Glutamatergic neuron (in vitro differentiated cells): Measurements from ENCODE around the gene HSPB1. TPM values are rescaled to one million over a fixed set of nuclear protein-coding genes. Genes with fewer than 3 reads are reported as not detected.

Experiments
- DNase-seq: peaks from one replicate; pipeline ENCODE4 v3.0.0; 2022
- H3K27ac Mint-ChIP-seq: one replicate; pipeline ENCODE4 v1.8.0; 2020; ENCODE audit warnings: mild to moderate bottlenecking, mixed read lengths, inconsistent platforms; ENCODE audit not compliant: unreplicated experiment
- H3K27me3 Mint-ChIP-seq: one replicate; pipeline ENCODE4 v1.8.0; 2020; ENCODE audit warnings: mild to moderate bottlenecking, moderate library complexity, mixed read lengths, inconsistent platforms; ENCODE audit not compliant: unreplicated experiment
- H3K36me3 Mint-ChIP-seq: one replicate; pipeline ENCODE4 v1.8.0; 2020; ENCODE audit warnings: mild to moderate bottlenecking, mixed read lengths, inconsistent platforms; ENCODE audit not compliant: unreplicated experiment
- H3K4me1 Mint-ChIP-seq: one replicate; pipeline ENCODE4 v1.8.0; 2020; ENCODE audit warnings: mild to moderate bottlenecking, low read depth, mixed read lengths, inconsistent platforms; ENCODE audit not compliant: unreplicated experiment
- H3K4me3 Mint-ChIP-seq: one replicate; pipeline ENCODE4 v1.8.0; 2020; ENCODE audit warnings: mild to moderate bottlenecking, mixed read lengths, inconsistent platforms; ENCODE audit not compliant: unreplicated experiment
- H3K9me3 Mint-ChIP-seq: one replicate; pipeline ENCODE4 v1.8.0; 2020; ENCODE audit warnings: mild to moderate bottlenecking, moderate library complexity, mixed read lengths, inconsistent platforms; ENCODE audit not compliant: unreplicated experiment
- CTCF ChIP-seq: fragments of 200-600 bp; sonication (generic); IDR thresholded peaks from one replicate; pipeline ENCODE4 v1.5.0; 2021; ENCODE audit not compliant: partially characterized antibody, unreplicated experiment
- total RNA-seq: library from RNA; stranded (reverse); fragmentation: NEBNext Ultra II Directional; extraction: Animal tissue kit (Norgen Biotek cat#: 25700); gene quantifications from one replicate; pipeline ENCODE4 v1.2.1, GENCODE V29; 2021; ENCODE audit not compliant: unreplicated experiment

Gene HSPB1
- total RNA-seq, 1 donor from 2014 or later, result 50.4 TPM

GRCh38 chr7:76260171-76260703, 42.2 kb upstream of the HSPB1 start:
- DNase-seq, result peak; percentile 76
- Mint-ChIP-seq H3K4me3 (no peak overlapping the region), H3K4me1 (peaks cover 8% of the 10 kb centered on the region), H3K27me3 (peaks cover 3% of the 10 kb centered on the region), H3K9me3 (peaks cover 4% of the 10 kb centered on the region), H3K27ac (no peak overlapping the region), H3K36me3 (no peaks in the 10 kb centered on the region)
- no peak for TF ChIP-seq CTCF

GRCh38 chr7:76261329-76261728, 41.1 kb upstream of the HSPB1 start:
- H3K36me3 Mint-ChIP-seq, result no peaks in the 10 kb centered on the region
- TF ChIP-seq CTCF, result no peak
- H3K4me1 Mint-ChIP-seq, result peaks cover 8% of the 10 kb centered on the region
- H3K4me3 Mint-ChIP-seq, result no peak overlapping the region
- no peak for DNase-seq
- peaks cover 3% of the 10 kb centered on the region for H3K27me3 Mint-ChIP-seq
- H3K27ac Mint-ChIP-seq, result no peak overlapping the region
- H3K9me3 Mint-ChIP-seq, result peaks cover 4% of the 10 kb centered on the region

- Mint-ChIP-seq H3K27ac (no peak overlapping the region), H3K27me3 (peaks cover 3% of the 10 kb centered on the region), H3K4me3 (no peak overlapping the region), H3K4me1 (peaks cover 8% of the 10 kb centered on the region), H3K9me3 (peaks cover 4% of the 10 kb centered on the region), H3K36me3 (no peaks in the 10 kb centered on the region)
- TF ChIP-seq CTCF, result no peak
- DNase-seq, result no peak
Measured at GRCh38 chr7:76261931-76262330, 40.5 kb upstream of the HSPB1 start.

GRCh38 chr7:76262683-76263402, 39.6 kb upstream of the HSPB1 start:
- H3K27me3 Mint-ChIP-seq, result peaks cover 3% of the 10 kb centered on the region
- DNase-seq, result peak; percentile 80
- H3K4me3 Mint-ChIP-seq, result no peak overlapping the region
- H3K4me1 Mint-ChIP-seq, result peaks cover 8% of the 10 kb centered on the region
- TF ChIP-seq CTCF, result peak; percentile 66
- H3K27ac Mint-ChIP-seq, result no peak overlapping the region
- no peaks in the 10 kb centered on the region for H3K36me3 Mint-ChIP-seq
- H3K9me3 Mint-ChIP-seq, result peaks cover 2% of the 10 kb centered on the region

GRCh38 chr7:76265299-76265698, 37.2 kb upstream of the HSPB1 start:
- Mint-ChIP-seq H3K9me3 (peaks cover 2% of the 10 kb centered on the region), H3K4me3 (no peak overlapping the region), H3K4me1 (peaks cover 8% of the 10 kb centered on the region), H3K27ac (no peak overlapping the region), H3K27me3 (peaks cover 3% of the 10 kb centered on the region), H3K36me3 (no peaks in the 10 kb centered on the region)
- TF ChIP-seq CTCF, result no peak
- no peak for DNase-seq
